Measurements from ENCODE around the gene FAM20C. TPM values are rescaled to one million over a fixed set of nuclear protein-coding genes. Genes with fewer than 3 reads are reported as not detected.

The FAM20C gene
- total and polyA plus RNA-seq, 2 of the 8 experiments (the other 6 are each of a cell fraction or from before 2014, with no cell fraction given) = 9.5 to 34.8 TPM

- no peaks in the 10 kb centered on the region for H3K79me2 ChIP-seq (ENCODE audit: control insufficient read depth in 1 of 2, insufficient read depth in 2 of 2, low read length in 2 of 2)
- no peak overlapping the region for H3K14ac ChIP-seq (ENCODE audit: insufficient read length)
- no peak overlapping the region for H2AFZ ChIP-seq (ENCODE audit: low read length)
- FAIRE-seq (no peak), DNase-seq (ENCODE audit: low read depth in 1 of 2, low spot score in 2 of 2) (no peak)
- no peak overlapping the region for H2BK15ac ChIP-seq (ENCODE audit: low read length)
- H2BK20ac ChIP-seq (ENCODE audit: low read length) = no peak overlapping the region
- no peak overlapping the region for H2BK12ac ChIP-seq (ENCODE audit: low read depth, low read length)
- POLR2A ChIA-PET (ENCODE audit: partially characterized antibody) = no interaction called here
- no peak overlapping the region for H3K18ac ChIP-seq (ENCODE audit: extremely low read depth, low read length)
- H3K4ac ChIP-seq (replicated peaks; ENCODE audit: insufficient read length, low read depth, low read length) = no peak overlapping the region
- H2AK5ac ChIP-seq (ENCODE audit: low read depth, low read length) = no peak overlapping the region
- WGBS, 2 experiments (ENCODE audit: extremely low coverage in 1 of 2, insufficient coverage in 1 of 2, insufficient read length in 1 of 2, insufficient replicate concordance in 2 of 2, low coverage in 1 of 2, low lambda C conversion rate in 2 of 2, missing lambda C conversion rate in 1 of 2) = 90% methylated on average over 16 of the region's 21 CpGs; no CpG with 5 or more reads in 1 of the 2 experiments
- no peak overlapping the region for H3K23ac ChIP-seq (ENCODE audit: insufficient read length)
- CTCF ChIA-PET (ENCODE audit: partially characterized antibody) = interaction anchor here (0.6 to 0.7 kb wide), 2 partner anchors 19 to 35 kb away, joined by 3 read pairs; no protein-coding TSS in a partner anchor
- H3K79me1 ChIP-seq (ENCODE audit: low read depth, low read length) = no peaks in the 10 kb centered on the region
- TF ChIP-seq, protein P1, sequence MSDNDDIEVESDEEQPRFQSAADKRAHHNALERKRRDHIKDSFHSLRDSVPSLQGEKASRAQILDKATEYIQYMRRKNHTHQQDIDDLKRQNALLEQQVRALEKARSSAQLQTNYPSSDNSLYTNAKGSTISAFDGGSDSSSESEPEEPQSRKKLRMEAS (IDR thresholded peaks at IDR 0.05) = no peak
- TF ChIP-seq SP4 (IDR thresholded peaks at IDR 0.05; ENCODE audit: low read length) = no peak
- no peak for TF ChIP-seq HDAC6 (IDR thresholded peaks at IDR 0.05; ENCODE audit: low read depth, low read length)
- no peak for TF ChIP-seq POU5F1 (IDR thresholded peaks at IDR 0.05; ENCODE audit: low read depth, low read length)
- TF ChIP-seq CEBPB (IDR thresholded peaks at IDR 0.05; ENCODE audit: low read depth, low read length) = no peak
- TF ChIP-seq SRF (IDR thresholded peaks at IDR 0.05; ENCODE audit: low read depth, low read length) = no peak
- TF ChIP-seq GABPA (IDR thresholded peaks at IDR 0.05; ENCODE audit: borderline replicate concordance, insufficient read depth, low read length) = no peak
- TF ChIP-seq SUZ12 (IDR thresholded peaks at IDR 0.05; ENCODE audit: low read length) = no peak
- TF ChIP-seq TAF1 (IDR thresholded peaks at IDR 0.05; ENCODE audit: low read depth, low read length) = no peak
- no peak for TF ChIP-seq RFX5 (IDR thresholded peaks at IDR 0.05; ENCODE audit: borderline replicate concordance, low read depth, low read length)
- TF ChIP-seq BRCA1 (IDR thresholded peaks at IDR 0.05; ENCODE audit: low read depth, low read length) = no peak
- no peak for TF ChIP-seq MAFK (IDR thresholded peaks at IDR 0.05; ENCODE audit: low read depth, low read length)
- H4K5ac ChIP-seq (ENCODE audit: insufficient read length, low read depth, low read length) = no peak overlapping the region
- H3K9ac ChIP-seq (replicated peaks in 1 of 4; ENCODE audit: extremely low read depth in 1 of 4, low read depth in 3 of 4, low read length in 3 of 4) = no peak overlapping the region
- H2BK5ac ChIP-seq (ENCODE audit: low read depth, low read length) = no peak overlapping the region
- no peak overlapping the region for H3K4me3 ChIP-seq (ENCODE audit: extremely low read depth in 1 of 4, insufficient read depth in 2 of 4, low read depth in 3 of 4, low read length in 4 of 4)
- no peaks in the 10 kb centered on the region for H3K27me3 ChIP-seq (replicated peaks in 1 of 4; ENCODE audit: control insufficient read depth in 3 of 4, extremely low read depth in 1 of 4, insufficient read depth in 3 of 4, low read length in 3 of 4)
- H3K36me3 ChIP-seq (ENCODE audit: control insufficient read depth in 2 of 4, insufficient read depth in 4 of 4, low read length in 3 of 4) = peaks cover 0 to 43% (median 6%) of the 10 kb centered on the region in 4 experiments; a peak in 5 of 8 replicates
- H3K56ac ChIP-seq (replicated peaks; ENCODE audit: insufficient read length, low read depth, low read length) = no peak overlapping the region
- peaks cover 0 to 2% of the 10 kb centered on the region in 2 experiments for H4K20me1 ChIP-seq (replicated peaks in 1 of 2; ENCODE audit: control insufficient read depth in 1 of 2, insufficient read depth in 2 of 2, low read length in 2 of 2)
- H3K4me2 ChIP-seq (ENCODE audit: insufficient read depth in 1 of 2, low read depth in 2 of 2, low read length in 2 of 2) = no peak overlapping the region
- H4K8ac ChIP-seq (ENCODE audit: extremely low read depth, insufficient read depth, low read length) = no peak overlapping the region; the same call in 1 of the 2 replicates
- H3K4me1 ChIP-seq (replicated peaks in 1 of 4; ENCODE audit: control insufficient read depth in 3 of 4, insufficient read depth in 4 of 4, low read length in 3 of 4) = no peaks in the 10 kb centered on the region
- peaks cover 4 to 41% of the 10 kb centered on the region in 2 experiments; a peak in 3 of 4 replicates for H3K9me3 ChIP-seq (ENCODE audit: insufficient read depth in 2 of 2, low read depth in 1 of 2, low read length in 1 of 2)
- H2BK120ac ChIP-seq (replicated peaks; ENCODE audit: low read depth, low read length) = no peak overlapping the region
- no peaks in the 10 kb centered on the region for H3K23me2 ChIP-seq (ENCODE audit: low read depth, low read length)
- H4K91ac ChIP-seq (replicated peaks; ENCODE audit: insufficient read length, low read length) = no peak overlapping the region
- H3K27ac ChIP-seq (ENCODE audit: low read depth, low read length) = no peak overlapping the region
These were observed 59.2 kb downstream of the FAM20C start for GRCh38 chr7:251446-252175.
